ENCODE data around the gene MBTPS1.
A peak's percentile ranks its signal among the peaks of the same experiment; 100 is the strongest.

MBTPS1 gene

GRCh38 chr16:84116720-84117493 lies at the start of gene MBTPS1:
Gene MBTPS1 (minus strand): TSS chr16:84116942. CDS start chr16:84101783, 15,159 bp downstream.
- DNase-seq = peak; percentile 69 to 98 (median 95)

- DNase-seq = no peak
Measured at GRCh38 chr16:84165746-84166145, 49.0 kb upstream of the MBTPS1 start.

GRCh38 chr16:84161801-84162200 lies 45.1 kb upstream of the MBTPS1 start:
- no peak for DNase-seq

GRCh38 chr16:84161037-84161436 lies 44.3 kb upstream of the MBTPS1 start:
- no peak for DNase-seq

GRCh38 chr16:84159800-84160199 lies 43.1 kb upstream of the MBTPS1 start:
- DNase-seq = no peak

- no peak for DNase-seq
Measured at GRCh38 chr16:84159007-84159406, 42.3 kb upstream of the MBTPS1 start.

GRCh38 chr16:84156342-84156784 lies 39.6 kb upstream of the MBTPS1 start:
- no peak for DNase-seq

- no peak for DNase-seq
Measured at GRCh38 chr16:84155771-84156170, 39.0 kb upstream of the MBTPS1 start.

- no peak for DNase-seq
Measured at GRCh38 chr16:84155226-84155625, 38.5 kb upstream of the MBTPS1 start.

GRCh38 chr16:84153660-84154214 lies 37.0 kb upstream of the MBTPS1 start:
- DNase-seq = no peak

GRCh38 chr16:84150926-84151325 lies 34.2 kb upstream of the MBTPS1 start:
- DNase-seq = no peak

GRCh38 chr16:84144859-84145639 lies 28.3 kb upstream of the MBTPS1 start, which contains the start of the genes DNAAF1 and HSDL1:
Gene DNAAF1 (plus strand): TSS chr16:84145308. CDS start chr16:84145441, 133 bp downstream.
Gene HSDL1 (minus strand): TSS chr16:84145177. CDS start chr16:84131321, 13,856 bp downstream.
- DNase-seq = peak; percentile 44 to 94 (median 85)

GRCh38 chr16:84144209-84144858 lies 27.6 kb upstream of the MBTPS1 start:
- peak in 42 of 58 donors; percentile 3 to 60 (median 19) for DNase-seq

GRCh38 chr16:84143784-84144199 lies 27.1 kb upstream of the MBTPS1 start:
- no peak for DNase-seq

GRCh38 chr16:84143081-84143480 lies 26.3 kb upstream of the MBTPS1 start:
- DNase-seq = no peak

GRCh38 chr16:84141143-84141670 lies 24.5 kb upstream of the MBTPS1 start:
- DNase-seq = no peak

- DNase-seq = no peak
Measured at GRCh38 chr16:84139628-84140258, 23.0 kb upstream of the MBTPS1 start.

GRCh38 chr16:84138824-84139627 lies 22.3 kb upstream of the MBTPS1 start:
- no peak for DNase-seq

GRCh38 chr16:84138500-84138823 lies 21.7 kb upstream of the MBTPS1 start:
- no peak for DNase-seq
